HG03457 (cell line): ENCODE data around the gene DENND2A.

ENCODE experiments used
- ATAC-seq: cut with Tn5 transposase; IDR thresholded peaks from one replicate; pipeline ENCODE4 v1.9.1; 2021; ENCODE audit warnings: moderate number of reproducible peaks; ENCODE audit not compliant: unreplicated experiment

Gene DENND2A

DNA sequence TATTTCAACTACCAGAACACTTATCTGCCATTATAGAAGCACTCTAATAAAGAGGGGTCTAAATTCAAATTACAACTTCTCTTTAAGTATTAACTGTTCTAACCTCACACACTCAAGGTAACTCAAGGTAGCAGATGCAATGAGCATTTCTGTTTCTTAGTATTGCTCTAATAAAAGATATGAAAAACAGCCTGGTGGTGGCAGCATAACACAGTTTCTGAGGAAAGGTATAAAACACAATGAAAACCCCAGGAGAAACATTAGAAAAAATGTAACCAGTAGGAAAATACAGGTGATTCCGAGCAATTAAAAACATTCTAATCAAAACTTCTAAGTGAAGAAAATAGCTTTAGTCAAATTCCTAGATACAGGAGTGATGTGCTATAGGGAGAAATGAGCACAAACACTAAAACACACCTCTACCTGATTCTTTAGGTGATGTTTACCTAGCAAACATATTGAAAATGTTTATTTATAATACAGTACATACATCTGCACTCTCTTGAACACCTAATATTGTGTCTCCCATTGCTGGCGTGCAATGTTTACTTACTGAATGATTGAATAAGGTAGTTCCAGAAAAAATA, 164.8 kb downstream of the DENND2A start:
- ATAC-seq = no peak
